ENCODE results near the gene SEC16A. TPM values are rescaled to one million over a fixed set of nuclear protein-coding genes. Genes with fewer than 3 reads are reported as not detected.

Gene SEC16A
- polyA plus RNA-seq, 4 donors, result 55.1 to 68.6 (median 62.3) TPM

GRCh38 chr9:136505406-136506403 is 22.9 kb upstream of the SEC16A start:
- DNase-seq (ENCODE audit: low read depth in 4 of 4, low spot score in 3 of 4), result no peak

- DNase-seq (ENCODE audit: low read depth in 4 of 4, low spot score in 3 of 4), result no peak
Observed at GRCh38 chr9:136504512-136505348, 21.9 kb upstream of the SEC16A start.

- no peak for DNase-seq (ENCODE audit: low read depth in 4 of 4, low spot score in 3 of 4)
Observed at GRCh38 chr9:136502940-136503550, 20.2 kb upstream of the SEC16A start.

GRCh38 chr9:136502196-136502595 is 19.4 kb upstream of the SEC16A start:
- no peak for DNase-seq (ENCODE audit: low read depth in 4 of 4, low spot score in 3 of 4)

GRCh38 chr9:136501686-136502085 is 18.8 kb upstream of the SEC16A start:
- no peak for DNase-seq (ENCODE audit: low read depth in 4 of 4, low spot score in 3 of 4)

GRCh38 chr9:136499935-136500910 is 17.4 kb upstream of the SEC16A start:
- no peak for DNase-seq (ENCODE audit: low read depth in 4 of 4, low spot score in 3 of 4)

- DNase-seq (ENCODE audit: low read depth in 4 of 4, low spot score in 3 of 4), result no peak
Observed at GRCh38 chr9:136499071-136499934, 16.5 kb upstream of the SEC16A start.

- no peak for DNase-seq (ENCODE audit: low read depth in 4 of 4, low spot score in 3 of 4)
Observed at GRCh38 chr9:136497916-136498695, 15.3 kb upstream of the SEC16A start.

- DNase-seq (ENCODE audit: low read depth in 4 of 4, low spot score in 3 of 4), result no peak
Observed at GRCh38 chr9:136496801-136497620, 14.2 kb upstream of the SEC16A start.

GRCh38 chr9:136496181-136496580 is 13.3 kb upstream of the SEC16A start:
- DNase-seq (ENCODE audit: low read depth in 4 of 4, low spot score in 3 of 4), result no peak

- no peak for DNase-seq (ENCODE audit: low read depth in 4 of 4, low spot score in 3 of 4)
Observed at GRCh38 chr9:136495238-136495800, 12.5 kb upstream of the SEC16A start.

- DNase-seq (ENCODE audit: low read depth in 4 of 4, low spot score in 3 of 4), result no peak
Observed at GRCh38 chr9:136494531-136495215, 11.8 kb upstream of the SEC16A start.

- DNase-seq (ENCODE audit: low read depth in 4 of 4, low spot score in 3 of 4), result no peak
Observed at GRCh38 chr9:136494012-136494411, 11.2 kb upstream of the SEC16A start.

- no peak for DNase-seq (ENCODE audit: low read depth in 4 of 4, low spot score in 3 of 4)
Observed at GRCh38 chr9:136493567-136493971, 10.7 kb upstream of the SEC16A start.

GRCh38 chr9:136492978-136493522 is 10.2 kb upstream of the SEC16A start:
- no peak for DNase-seq (ENCODE audit: low read depth in 4 of 4, low spot score in 3 of 4)

- no peak for DNase-seq (ENCODE audit: low read depth in 4 of 4, low spot score in 3 of 4)
Observed at GRCh38 chr9:136489731-136490130, 6.9 kb upstream of the SEC16A start.

Data from right renal pelvis (tissue), 4 donors.